Thoracic aorta (tissue), 2 donors: ENCODE measurements around the gene MLKL. TPM values are rescaled to one million over a fixed set of nuclear protein-coding genes. Genes with fewer than 3 reads are reported as not detected.

ENCODE experiments used
- ATAC-seq: fragments of 150-250 bp; one replicate; pipeline ENCODE4 v1.8.0; 2017; ENCODE audit warnings: low read depth; ENCODE audit not compliant: insufficient number of reproducible peaks, low FRiP score
- DNase-seq: peaks from one replicate; pipeline ENCODE4 v3.0.0-alpha.2; 2020; ENCODE audit warnings: low spot score
- H3K27ac ChIP-seq, 2 donors: fragments of 200-600 bp; sonication (generic); 1 replicate in 1 of 2; 2 replicates in 1 of 2; pipeline ENCODE4 v1.5.1; 2016; ENCODE audit warnings: mild to moderate bottlenecking in 2 of 2, moderate library complexity in 2 of 2
- H3K27me3 ChIP-seq: fragments of 200-600 bp; sonication (generic); replicated peaks from 2 replicates; pipeline ENCODE4 v1.6.0; 2016; ENCODE audit warnings: mild to moderate bottlenecking; ENCODE audit not compliant: insufficient read depth
- H3K36me3 ChIP-seq: fragments of 200-600 bp; sonication (generic); one replicate; pipeline ENCODE4 v1.5.1; 2016
- H3K4me1 ChIP-seq, 2 donors: fragments of 200-600 bp; sonication (generic); 1 replicate in 1 of 2; 2 replicates in 1 of 2; pipeline versions ENCODE4 v1.5.1 to v1.6.0; 2016; ENCODE audit warnings: low read depth in 2 of 2, mild to moderate bottlenecking in 1 of 2; ENCODE audit not compliant: control insufficient read depth in 1 of 2
- H3K4me3 ChIP-seq: fragments of 200-600 bp; sonication (generic); 2 replicates; pipeline ENCODE4 v1.5.1; 2016; ENCODE audit warnings: mild to moderate bottlenecking
- H3K9me3 ChIP-seq: fragments of 200-600 bp; sonication (generic); 2 replicates; pipeline ENCODE4 v1.5.1; 2016
- total RNA-seq, 2 donors: library from RNA; depleted of rRNA; stranded (reverse); fragments of >200 nt; gene quantifications; one replicate each; pipeline versions ENCODE4 v1.1.0 to v1.2.3, GENCODE V29; 2016
- TF ChIP-seq, protein P1 (sequence below): fragments of 200-600 bp; sonication (generic); IDR thresholded peaks from one replicate; pipeline ENCODE4 v1.5.1; 2019; ENCODE audit warnings: antibody characterized with exemption

Gene MLKL
- total RNA-seq, 2 donors from 2014 or later: 11.4 to 47.0 TPM

GRCh38 chr16:74745926-74746325 is 45.3 kb upstream of the MLKL start:
- DNase-seq: no peak
- no peaks in the 10 kb centered on the region for H3K9me3 ChIP-seq
- TF ChIP-seq, protein P1, sequence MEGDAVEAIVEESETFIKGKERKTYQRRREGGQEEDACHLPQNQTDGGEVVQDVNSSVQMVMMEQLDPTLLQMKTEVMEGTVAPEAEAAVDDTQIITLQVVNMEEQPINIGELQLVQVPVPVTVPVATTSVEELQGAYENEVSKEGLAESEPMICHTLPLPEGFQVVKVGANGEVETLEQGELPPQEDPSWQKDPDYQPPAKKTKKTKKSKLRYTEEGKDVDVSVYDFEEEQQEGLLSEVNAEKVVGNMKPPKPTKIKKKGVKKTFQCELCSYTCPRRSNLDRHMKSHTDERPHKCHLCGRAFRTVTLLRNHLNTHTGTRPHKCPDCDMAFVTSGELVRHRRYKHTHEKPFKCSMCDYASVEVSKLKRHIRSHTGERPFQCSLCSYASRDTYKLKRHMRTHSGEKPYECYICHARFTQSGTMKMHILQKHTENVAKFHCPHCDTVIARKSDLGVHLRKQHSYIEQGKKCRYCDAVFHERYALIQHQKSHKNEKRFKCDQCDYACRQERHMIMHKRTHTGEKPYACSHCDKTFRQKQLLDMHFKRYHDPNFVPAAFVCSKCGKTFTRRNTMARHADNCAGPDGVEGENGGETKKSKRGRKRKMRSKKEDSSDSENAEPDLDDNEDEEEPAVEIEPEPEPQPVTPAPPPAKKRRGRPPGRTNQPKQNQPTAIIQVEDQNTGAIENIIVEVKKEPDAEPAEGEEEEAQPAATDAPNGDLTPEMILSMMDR: no peak
- no peak overlapping the region for H3K4me3 ChIP-seq
- no peaks in the 10 kb centered on the region for H3K27me3 ChIP-seq
- peaks cover 0 to 12% of the 10 kb centered on the region in 2 donors for H3K4me1 ChIP-seq
- no peaks in the 10 kb centered on the region for H3K36me3 ChIP-seq
- no peak for ATAC-seq
- no peak overlapping the region for H3K27ac ChIP-seq

DNA sequence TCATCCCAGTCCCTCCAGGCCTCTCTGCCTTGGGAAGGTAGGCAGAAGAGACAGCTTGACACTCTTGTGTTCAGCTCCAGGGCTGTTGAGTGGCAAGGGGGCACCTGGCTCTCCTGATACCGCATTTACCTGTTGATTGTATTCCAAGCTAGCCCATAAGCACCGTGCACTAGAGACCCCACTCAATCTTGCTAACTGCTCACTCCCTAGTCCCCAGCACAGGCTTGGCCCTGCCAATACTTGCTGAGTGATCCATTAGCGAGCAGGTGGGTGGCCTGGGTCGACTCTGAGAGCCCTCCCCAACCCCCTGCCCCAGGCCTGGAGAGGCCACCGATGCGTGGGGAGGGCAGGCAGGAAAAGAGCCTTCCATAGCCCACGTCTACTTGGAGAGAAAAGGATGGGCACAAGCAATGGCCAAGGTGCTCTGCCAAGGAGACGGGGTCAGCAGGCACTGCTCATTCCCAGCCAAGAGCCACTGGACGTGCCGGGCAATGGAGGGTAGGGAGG is 44.5 kb upstream of the MLKL start:
- Histone ChIP-seq H3K27me3 (no peaks in the 10 kb centered on the region), H3K4me1 (peaks cover 0 to 12% of the 10 kb centered on the region in 2 donors), H3K4me3 (no peak overlapping the region), H3K27ac (no peak overlapping the region), H3K36me3 (no peaks in the 10 kb centered on the region), H3K9me3 (no peaks in the 10 kb centered on the region)
- DNase-seq: no peak
- no peak for ATAC-seq
- TF ChIP-seq, protein P1: no peak

DNA sequence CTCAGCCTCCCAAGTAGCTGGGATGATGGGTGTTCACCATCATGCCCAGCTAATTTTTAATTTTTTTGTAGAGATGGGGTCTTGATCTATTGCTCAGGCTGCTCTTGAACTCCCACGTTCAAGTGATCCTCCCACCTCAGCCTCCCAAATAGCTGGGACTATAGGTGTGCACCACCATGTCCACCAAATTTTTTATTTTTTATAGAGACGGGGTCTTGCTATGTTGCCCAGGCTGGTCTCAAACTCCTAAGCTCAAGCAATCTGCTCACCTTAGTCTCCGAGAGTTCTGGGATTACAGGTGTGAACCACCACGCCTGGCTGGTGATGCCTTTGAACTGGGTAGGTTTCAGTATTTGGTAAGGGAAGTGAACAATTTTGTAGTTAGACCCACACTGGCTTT is 43.9 kb upstream of the MLKL start:
- H3K27me3 ChIP-seq: no peaks in the 10 kb centered on the region
- no peaks in the 10 kb centered on the region for H3K36me3 ChIP-seq
- DNase-seq: no peak
- H3K4me3 ChIP-seq: no peak overlapping the region
- H3K4me1 ChIP-seq: peaks cover 0 to 12% of the 10 kb centered on the region in 2 donors
- no peak overlapping the region for H3K27ac ChIP-seq
- H3K9me3 ChIP-seq: no peaks in the 10 kb centered on the region
- no peak for ATAC-seq
- TF ChIP-seq, protein P1: no peak

- TF ChIP-seq, protein P1: no peak
- no peak overlapping the region for H3K4me3 ChIP-seq
- no peaks in the 10 kb centered on the region for H3K27me3 ChIP-seq
- no peaks in the 10 kb centered on the region for H3K36me3 ChIP-seq
- ATAC-seq (no peak), DNase-seq (no peak)
- peaks cover 0 to 12% of the 10 kb centered on the region in 2 donors for H3K4me1 ChIP-seq
- H3K27ac ChIP-seq: no peak overlapping the region
- no peaks in the 10 kb centered on the region for H3K9me3 ChIP-seq
Measured at GRCh38 chr16:74743668-74744299, 43.1 kb upstream of the MLKL start.

DNA sequence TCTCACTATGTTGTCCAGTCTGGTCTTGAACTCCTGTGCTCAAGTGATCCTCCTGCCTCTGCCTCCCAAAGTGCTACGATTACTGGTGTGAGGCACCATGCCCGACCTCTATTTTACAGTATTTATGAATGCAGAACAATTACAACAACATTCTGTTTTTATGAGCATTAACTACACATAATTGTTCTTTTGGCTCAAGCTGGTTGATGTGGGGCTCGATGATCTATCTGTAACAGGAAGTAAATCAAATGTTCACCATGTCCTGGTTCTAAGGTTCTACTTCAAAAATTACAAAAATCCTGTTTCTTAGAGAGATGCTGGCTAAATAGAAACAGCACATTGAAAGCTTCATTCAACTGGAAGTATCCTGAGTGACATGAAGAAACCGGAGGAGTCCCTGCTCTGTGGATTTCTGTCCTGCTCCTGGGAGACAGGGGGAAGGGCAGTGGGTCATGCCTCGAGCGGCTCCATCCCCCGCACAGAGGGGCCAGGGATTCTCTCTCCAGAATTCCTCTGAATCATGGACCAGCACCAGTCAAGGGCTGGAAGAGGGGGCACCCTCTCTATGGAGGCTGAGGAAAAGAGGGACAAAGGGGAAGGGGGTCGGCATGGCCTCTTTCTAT is 42.5 kb upstream of the MLKL start:
- DNase-seq (no peak), ATAC-seq (no peak)
- H3K9me3 ChIP-seq: no peaks in the 10 kb centered on the region
- H3K4me3 ChIP-seq: no peak overlapping the region
- H3K4me1 ChIP-seq: peaks cover 0 to 12% of the 10 kb centered on the region in 2 donors
- H3K27me3 ChIP-seq: no peaks in the 10 kb centered on the region
- no peak overlapping the region for H3K27ac ChIP-seq
- no peaks in the 10 kb centered on the region for H3K36me3 ChIP-seq
- TF ChIP-seq, protein P1: no peak
